HFF-Myc (cell line): Measurements from ENCODE around the gene NCAPG2.
"Not testable (repeated sequence)": the region's sequence is repeated elsewhere in the genome, so short reads cannot be mapped to it uniquely, and the experiment has no call there.

Experiments
- DNase-seq: peaks from one replicate; pipeline ENCODE4 v3.0.0-alpha.2; 2011; ENCODE audit warnings: low read depth; ENCODE audit errors: extremely low read depth
- H3K4me3 ChIP-seq: replicated peaks from 2 replicates; pipeline ENCODE4 v1.5.1; 2011; ENCODE audit warnings: low read depth, mild to moderate bottlenecking, control low read depth, low read length
- TF ChIP-seq, protein P1 (sequence below): IDR thresholded peaks from 2 replicates; pipeline ENCODE4 v1.5.1; 2012; ENCODE audit warnings: mild to moderate bottlenecking, low read depth, low read length, control low read depth; ENCODE audit errors: missing control alignments

The NCAPG2 gene

DNA sequence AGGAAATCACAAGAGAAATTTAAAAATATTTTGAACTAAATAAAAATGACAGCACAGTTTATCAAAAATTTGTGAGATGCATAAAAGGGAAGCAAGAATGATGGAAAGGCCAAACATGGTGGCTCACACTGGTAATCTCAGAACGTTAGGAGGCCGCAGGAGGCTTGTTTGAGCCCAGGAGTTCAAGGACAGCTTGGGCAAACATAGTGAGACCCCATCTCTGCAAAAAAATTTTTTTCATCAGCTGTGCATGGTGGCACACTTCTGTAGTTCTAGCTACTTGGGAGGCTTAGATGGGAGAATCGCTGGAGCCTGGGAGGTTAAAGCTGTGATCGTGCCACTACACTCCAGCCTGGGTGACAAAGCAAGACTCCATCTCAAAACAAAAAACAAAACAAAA, 62.5 kb downstream of the NCAPG2 start:
- DNase-seq: no peak
- TF ChIP-seq, protein P1, sequence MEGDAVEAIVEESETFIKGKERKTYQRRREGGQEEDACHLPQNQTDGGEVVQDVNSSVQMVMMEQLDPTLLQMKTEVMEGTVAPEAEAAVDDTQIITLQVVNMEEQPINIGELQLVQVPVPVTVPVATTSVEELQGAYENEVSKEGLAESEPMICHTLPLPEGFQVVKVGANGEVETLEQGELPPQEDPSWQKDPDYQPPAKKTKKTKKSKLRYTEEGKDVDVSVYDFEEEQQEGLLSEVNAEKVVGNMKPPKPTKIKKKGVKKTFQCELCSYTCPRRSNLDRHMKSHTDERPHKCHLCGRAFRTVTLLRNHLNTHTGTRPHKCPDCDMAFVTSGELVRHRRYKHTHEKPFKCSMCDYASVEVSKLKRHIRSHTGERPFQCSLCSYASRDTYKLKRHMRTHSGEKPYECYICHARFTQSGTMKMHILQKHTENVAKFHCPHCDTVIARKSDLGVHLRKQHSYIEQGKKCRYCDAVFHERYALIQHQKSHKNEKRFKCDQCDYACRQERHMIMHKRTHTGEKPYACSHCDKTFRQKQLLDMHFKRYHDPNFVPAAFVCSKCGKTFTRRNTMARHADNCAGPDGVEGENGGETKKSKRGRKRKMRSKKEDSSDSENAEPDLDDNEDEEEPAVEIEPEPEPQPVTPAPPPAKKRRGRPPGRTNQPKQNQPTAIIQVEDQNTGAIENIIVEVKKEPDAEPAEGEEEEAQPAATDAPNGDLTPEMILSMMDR: no peak

DNA sequence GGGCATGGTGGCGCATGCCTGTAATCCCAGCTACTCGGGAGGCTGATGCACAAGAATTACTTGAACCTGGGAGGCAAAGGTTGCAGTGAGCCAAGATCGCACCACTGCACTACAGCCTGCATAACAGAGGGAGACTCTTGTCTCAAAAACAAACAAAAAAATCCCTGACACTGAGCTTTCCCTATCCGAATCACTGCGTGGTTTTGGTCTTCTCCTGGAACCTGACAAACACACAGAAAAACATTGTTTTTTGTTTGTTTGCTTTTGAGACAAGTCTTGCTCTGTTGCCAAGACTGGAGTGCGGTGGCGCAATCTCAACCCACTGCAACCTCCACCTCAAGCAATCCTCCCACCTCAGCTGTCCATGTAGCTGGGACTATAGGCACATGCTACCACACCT, 66.6 kb downstream of the NCAPG2 start:
- no peak overlapping the region for H3K4me3 ChIP-seq
- TF ChIP-seq, protein P1: no peak
- no peak for DNase-seq

More for the DNA sequence above, 62.5 kb downstream of the NCAPG2 start:
- H3K4me3 ChIP-seq: no peak overlapping the region

DNA sequence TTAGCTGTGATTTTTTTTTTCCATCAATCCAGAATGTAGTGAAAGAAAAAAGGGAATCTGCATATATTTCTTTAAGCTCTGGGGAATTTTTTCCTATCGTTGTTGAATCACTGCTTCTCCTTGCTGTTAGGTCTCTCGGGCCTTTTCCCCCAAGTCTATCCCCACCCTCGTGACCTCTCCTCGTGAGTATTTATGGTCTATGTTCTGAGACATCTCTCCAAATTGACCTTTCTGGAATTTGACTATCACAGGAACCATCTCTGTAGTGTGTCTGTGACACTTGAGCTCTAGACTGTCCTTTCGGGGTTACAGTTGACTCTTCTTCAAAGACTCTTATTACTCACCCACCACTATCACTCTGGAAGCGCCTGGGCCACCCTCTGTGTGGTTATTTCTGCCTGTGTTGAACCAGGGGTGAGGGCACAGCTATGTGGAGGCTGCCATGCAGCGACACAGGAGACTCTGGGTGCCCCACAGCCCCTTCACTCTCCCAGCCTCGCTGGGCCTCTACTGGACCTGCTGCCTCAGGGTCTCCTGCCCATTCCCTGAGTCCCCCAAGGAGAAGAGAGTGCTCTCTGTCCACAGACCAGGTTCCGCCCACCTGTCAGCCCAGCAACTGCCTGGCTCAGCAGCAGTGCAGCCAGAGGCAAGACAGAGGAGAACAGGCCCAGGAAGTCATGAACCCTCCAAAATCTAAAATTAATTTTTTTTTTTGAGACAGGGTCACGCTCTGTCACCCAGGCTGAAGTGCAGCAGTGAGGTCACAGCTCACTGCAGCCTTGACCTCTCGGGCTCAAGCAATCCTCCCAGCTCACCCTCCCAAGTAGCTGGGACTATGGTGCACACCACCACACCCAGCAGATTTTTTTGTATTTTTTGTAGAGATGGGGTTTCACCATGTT, 71.3 kb downstream of the NCAPG2 start:
- TF ChIP-seq, protein P1: no peak
- DNase-seq: no peak
- H3K4me3 ChIP-seq: no peak overlapping the region

DNA sequence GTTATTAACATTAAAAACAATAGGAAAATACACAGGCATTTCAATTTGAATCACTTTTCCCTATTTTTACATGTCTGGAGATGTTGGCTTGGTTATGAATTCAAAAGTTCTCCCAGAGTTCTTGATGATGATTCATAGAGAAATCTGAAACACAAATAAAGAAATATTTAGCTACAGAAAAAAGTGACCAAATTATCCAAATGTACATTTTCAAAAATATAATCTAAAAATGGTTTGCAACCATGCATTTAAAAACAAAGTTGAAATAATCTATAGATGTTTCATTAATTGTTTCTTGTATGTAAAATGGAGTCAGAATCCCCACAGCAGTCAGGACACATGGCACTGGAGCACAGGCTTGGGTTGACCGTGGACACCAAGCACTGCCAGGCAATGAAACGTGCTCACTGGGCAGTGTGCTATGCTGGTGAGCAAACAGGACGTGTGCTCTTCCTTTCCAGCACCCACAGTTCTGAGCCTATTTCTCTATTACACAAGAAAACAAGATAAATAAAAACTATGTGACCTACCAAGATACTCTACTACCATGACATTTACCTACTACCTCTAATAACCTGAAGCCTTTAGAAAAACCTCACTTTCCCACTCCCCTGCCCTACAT, 72.9 kb downstream of the NCAPG2 start:
- H3K4me3 ChIP-seq: no peak overlapping the region
- DNase-seq: no peak
- TF ChIP-seq, protein P1: no peak

DNA sequence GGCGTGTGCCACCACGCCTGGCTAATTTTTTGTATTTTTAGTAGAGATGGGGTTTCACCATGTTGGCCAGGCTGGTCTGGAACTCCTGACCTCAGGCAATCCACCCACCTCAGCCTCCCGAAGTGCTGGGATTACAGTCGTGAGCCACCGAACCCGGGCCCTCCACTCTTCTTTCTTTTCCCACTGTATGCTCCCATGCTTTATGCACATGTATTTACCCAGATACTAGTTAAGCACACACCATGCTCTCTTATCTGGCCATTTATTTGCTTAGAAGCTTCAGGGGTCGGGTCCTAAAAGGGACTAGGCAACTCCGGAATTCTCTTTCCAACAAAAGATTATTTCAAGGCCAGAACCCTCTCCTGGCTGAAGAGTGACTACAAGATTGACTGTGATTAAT, 78.3 kb downstream of the NCAPG2 start:
- not testable (repeated sequence) for DNase-seq, H3K4me3 ChIP-seq

DNA sequence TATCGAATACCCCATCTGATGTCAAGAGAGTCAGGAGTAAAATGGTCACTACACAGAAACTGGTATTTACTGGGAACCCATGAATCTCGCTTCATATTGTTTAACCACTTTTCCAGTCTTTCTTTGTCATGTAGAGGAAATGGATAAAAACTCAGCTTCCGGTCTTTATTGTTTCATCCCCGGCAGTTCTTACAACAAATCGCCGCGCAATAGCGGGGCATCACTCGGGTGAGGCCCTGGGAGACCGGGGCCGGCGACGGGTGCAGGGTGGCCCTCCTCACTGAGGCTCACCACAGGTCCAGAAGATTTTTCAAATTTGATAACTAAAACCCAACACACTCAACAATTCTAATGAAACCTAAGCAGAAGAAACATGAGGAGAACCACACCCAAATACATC, 81.4 kb downstream of the NCAPG2 start:
- no peak overlapping the region for H3K4me3 ChIP-seq
- no peak for DNase-seq
- TF ChIP-seq, protein P1: no peak

DNA sequence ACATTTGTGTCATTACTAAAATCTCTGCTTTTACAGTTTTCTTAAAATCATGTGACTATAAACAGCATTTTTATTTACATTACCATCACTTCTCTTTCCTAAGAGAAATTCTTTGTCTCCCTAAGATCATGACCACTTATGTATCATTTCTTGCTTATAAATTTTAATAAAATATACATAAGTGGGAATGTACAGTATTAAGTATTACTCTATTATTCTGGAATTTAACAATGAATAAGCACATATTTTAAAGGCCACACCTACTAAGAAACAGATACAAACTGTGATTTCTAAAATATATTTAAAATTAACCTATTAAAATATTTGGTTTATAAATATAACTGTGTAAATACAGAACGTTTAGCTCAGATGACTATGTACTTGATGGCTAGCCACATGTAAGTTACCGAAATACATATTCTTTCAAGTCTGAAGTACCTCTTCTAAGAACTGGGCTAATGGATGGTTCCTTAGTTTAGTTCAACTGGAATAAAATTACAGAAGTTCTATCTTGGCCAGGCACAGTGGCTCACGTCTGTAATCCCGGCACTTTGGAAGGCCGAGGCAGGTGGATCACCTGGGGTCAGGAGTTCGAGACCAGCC, 83.7 kb downstream of the NCAPG2 start:
- no peak overlapping the region for H3K4me3 ChIP-seq
- TF ChIP-seq, protein P1: no peak
- DNase-seq: no peak
